Measurements from ENCODE around the gene DNAJC25.

DNA sequence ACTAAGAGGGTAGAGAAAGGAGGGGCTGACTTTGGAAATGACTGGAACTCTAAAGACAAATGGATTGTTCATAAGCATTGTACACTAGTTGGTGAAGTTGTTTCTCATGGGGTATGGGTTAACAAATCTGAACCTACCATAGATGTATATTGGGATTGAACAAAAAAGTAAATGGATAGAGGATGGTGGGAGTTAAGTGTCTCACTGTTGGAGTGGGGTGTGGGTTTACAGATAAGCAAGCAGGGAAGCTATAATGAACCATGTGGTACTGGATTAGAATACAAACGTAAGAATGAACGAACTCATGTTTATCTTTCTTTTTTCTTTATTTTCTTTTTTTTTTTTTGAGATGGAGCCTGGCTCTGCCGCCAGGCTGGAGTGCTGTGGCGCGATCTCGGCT, 48.1 kb downstream of the DNAJC25 start:
- TF ChIP-seq CTCF (IDR thresholded peaks at IDR 0.05; ENCODE audit: low read depth, low read length) (no peak), POLR2A (IDR thresholded peaks at IDR 0.05; ENCODE audit: extremely low read depth, insufficient read length) (no peak)
